Central memory CD8-positive, alpha-beta T cell (primary cell): ENCODE results near the gene PACSIN2.
"Not testable (repeated sequence)": the region's sequence is repeated elsewhere in the genome, so short reads cannot be mapped to it uniquely, and the experiment has no call there.

Experiments used
- ATAC-seq: fragments of 150-1000 bp; cut with Tn5 transposase; replicated peaks from 2 replicates; pipeline ENCODE4 v1.10.0; 2022; ENCODE audit warnings: mild to moderate bottlenecking, moderate FRiP score, moderate number of reproducible peaks; ENCODE audit not compliant: poor library complexity, severe bottlenecking; ENCODE audit errors: extremely low read depth
- DNase-seq, 2 donors: peaks; one replicate each; pipeline ENCODE4 v3.0.0; 2021; ENCODE audit warnings: low spot score in 2 of 2
- H3K27ac Mint-ChIP-seq: one replicate; pipeline ENCODE4 v1.8.0; 2022; ENCODE audit warnings: low read depth, mild to moderate bottlenecking, moderate library complexity, mixed read lengths
- H3K27me3 Mint-ChIP-seq: one replicate; pipeline ENCODE4 v1.8.0; 2022; ENCODE audit warnings: mixed read lengths
- H3K36me3 Mint-ChIP-seq: one replicate; pipeline ENCODE4 v1.8.0; 2022; ENCODE audit warnings: mild to moderate bottlenecking, moderate library complexity, mixed read lengths; ENCODE audit not compliant: insufficient read depth
- H3K4me1 Mint-ChIP-seq: one replicate; pipeline ENCODE4 v1.8.0; 2022; ENCODE audit warnings: mixed read lengths
- H3K4me3 Mint-ChIP-seq: one replicate; pipeline ENCODE4 v1.8.0; 2022; ENCODE audit warnings: mild to moderate bottlenecking, moderate library complexity, mixed read lengths
- H3K9me3 Mint-ChIP-seq: one replicate; pipeline ENCODE4 v1.8.0; 2022; ENCODE audit warnings: mixed read lengths

PACSIN2 gene

GRCh38 chr22:43007519-43008102 lies 7.3 kb downstream of the PACSIN2 start:
- ATAC-seq: no peak
- H3K27ac Mint-ChIP-seq: peak overlapping the region; percentile 84
- no peak overlapping the region for H3K4me3 Mint-ChIP-seq
- H3K9me3 Mint-ChIP-seq: no peaks in the 10 kb centered on the region
- H3K27me3 Mint-ChIP-seq: no peaks in the 10 kb centered on the region
- no peaks in the 10 kb centered on the region for H3K36me3 Mint-ChIP-seq
- DNase-seq: no peak
- peaks cover 51% of the 10 kb centered on the region for H3K4me1 Mint-ChIP-seq

DNA sequence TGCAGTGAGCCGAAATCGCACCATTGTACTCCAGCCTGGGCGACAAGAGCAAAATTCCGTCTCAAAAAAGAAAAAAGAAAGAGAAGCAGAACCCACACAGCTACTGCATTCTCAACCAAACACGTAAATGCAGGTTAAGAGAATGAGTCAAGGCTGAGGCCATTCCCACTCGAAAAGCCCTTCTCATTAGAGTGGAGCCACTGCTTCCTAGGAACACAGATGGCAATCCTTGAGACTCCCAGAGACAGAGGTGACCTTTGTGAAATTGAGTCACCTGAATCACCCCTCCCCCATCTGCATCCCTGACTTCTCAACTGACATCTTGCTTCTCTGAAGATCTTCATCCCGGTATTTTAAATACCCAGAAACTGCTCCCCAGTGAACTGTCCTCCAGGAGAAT lies 8.2 kb downstream of the PACSIN2 start:
- peaks cover 60% of the 10 kb centered on the region for H3K4me1 Mint-ChIP-seq
- no peak overlapping the region for H3K4me3 Mint-ChIP-seq
- no peaks in the 10 kb centered on the region for H3K36me3 Mint-ChIP-seq
- peak overlapping the region; percentile 84 for H3K27ac Mint-ChIP-seq
- DNase-seq (no peak), ATAC-seq (no peak)
- no peaks in the 10 kb centered on the region for H3K27me3 Mint-ChIP-seq
- H3K9me3 Mint-ChIP-seq: no peaks in the 10 kb centered on the region

- H3K4me1 Mint-ChIP-seq: peaks cover 62% of the 10 kb centered on the region
Measured at GRCh38 chr22:43006016-43006505, 8.9 kb downstream of the PACSIN2 start.

DNA sequence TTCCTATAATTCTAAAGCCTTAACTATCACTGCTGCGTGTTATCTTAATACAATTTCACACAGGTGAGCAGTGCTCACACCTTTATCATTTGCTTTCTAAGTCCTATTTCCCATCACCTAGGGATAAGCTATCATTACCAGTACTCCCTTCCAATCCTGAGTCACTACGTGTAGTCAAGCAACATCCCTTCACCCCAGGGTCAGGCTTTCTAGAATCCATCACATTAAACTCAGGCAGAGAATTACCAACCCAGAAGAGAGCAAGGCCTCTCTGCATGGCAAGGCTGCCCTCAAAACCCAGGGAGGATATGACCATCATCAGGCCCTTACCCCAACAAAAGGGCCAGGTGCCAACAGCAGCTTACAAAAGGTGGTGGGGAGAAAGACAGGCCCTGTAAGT lies 9.8 kb downstream of the PACSIN2 start:
- H3K4me3 Mint-ChIP-seq: no peak overlapping the region
- no peaks in the 10 kb centered on the region for H3K9me3 Mint-ChIP-seq
- ATAC-seq (no peak), DNase-seq (no peak)
- no peaks in the 10 kb centered on the region for H3K27me3 Mint-ChIP-seq
- peaks cover 71% of the 10 kb centered on the region for H3K4me1 Mint-ChIP-seq
- H3K36me3 Mint-ChIP-seq: no peaks in the 10 kb centered on the region
- no peak overlapping the region for H3K27ac Mint-ChIP-seq

More at GRCh38 chr22:43006016-43006505, 8.9 kb downstream of the PACSIN2 start:
- DNase-seq: no peak
- Mint-ChIP-seq H3K36me3 (no peaks in the 10 kb centered on the region), H3K27me3 (no peaks in the 10 kb centered on the region), H3K27ac (no peak overlapping the region), H3K9me3 (no peaks in the 10 kb centered on the region), H3K4me3 (no peak overlapping the region)
- no peak for ATAC-seq

GRCh38 chr22:43004362-43005035 lies 10.4 kb downstream of the PACSIN2 start:
- peaks cover 71% of the 10 kb centered on the region for H3K4me1 Mint-ChIP-seq

GRCh38 chr22:43002202-43002586 lies 12.8 kb downstream of the PACSIN2 start:
- H3K36me3 Mint-ChIP-seq: peaks cover 1% of the 10 kb centered on the region
- no peaks in the 10 kb centered on the region for H3K9me3 Mint-ChIP-seq
- peaks cover 81% of the 10 kb centered on the region for H3K4me1 Mint-ChIP-seq
- no peak overlapping the region for H3K27ac Mint-ChIP-seq
- ATAC-seq (no peak), DNase-seq (no peak)
- H3K27me3 Mint-ChIP-seq: no peaks in the 10 kb centered on the region
- no peak overlapping the region for H3K4me3 Mint-ChIP-seq

More at GRCh38 chr22:43004362-43005035, 10.4 kb downstream of the PACSIN2 start:
- ATAC-seq: peak; percentile 49
- no peak overlapping the region for H3K4me3 Mint-ChIP-seq
- no peak overlapping the region for H3K27ac Mint-ChIP-seq
- no peaks in the 10 kb centered on the region for H3K36me3 Mint-ChIP-seq
- H3K9me3 Mint-ChIP-seq: no peaks in the 10 kb centered on the region
- H3K27me3 Mint-ChIP-seq: no peaks in the 10 kb centered on the region
- DNase-seq: no peak

DNA sequence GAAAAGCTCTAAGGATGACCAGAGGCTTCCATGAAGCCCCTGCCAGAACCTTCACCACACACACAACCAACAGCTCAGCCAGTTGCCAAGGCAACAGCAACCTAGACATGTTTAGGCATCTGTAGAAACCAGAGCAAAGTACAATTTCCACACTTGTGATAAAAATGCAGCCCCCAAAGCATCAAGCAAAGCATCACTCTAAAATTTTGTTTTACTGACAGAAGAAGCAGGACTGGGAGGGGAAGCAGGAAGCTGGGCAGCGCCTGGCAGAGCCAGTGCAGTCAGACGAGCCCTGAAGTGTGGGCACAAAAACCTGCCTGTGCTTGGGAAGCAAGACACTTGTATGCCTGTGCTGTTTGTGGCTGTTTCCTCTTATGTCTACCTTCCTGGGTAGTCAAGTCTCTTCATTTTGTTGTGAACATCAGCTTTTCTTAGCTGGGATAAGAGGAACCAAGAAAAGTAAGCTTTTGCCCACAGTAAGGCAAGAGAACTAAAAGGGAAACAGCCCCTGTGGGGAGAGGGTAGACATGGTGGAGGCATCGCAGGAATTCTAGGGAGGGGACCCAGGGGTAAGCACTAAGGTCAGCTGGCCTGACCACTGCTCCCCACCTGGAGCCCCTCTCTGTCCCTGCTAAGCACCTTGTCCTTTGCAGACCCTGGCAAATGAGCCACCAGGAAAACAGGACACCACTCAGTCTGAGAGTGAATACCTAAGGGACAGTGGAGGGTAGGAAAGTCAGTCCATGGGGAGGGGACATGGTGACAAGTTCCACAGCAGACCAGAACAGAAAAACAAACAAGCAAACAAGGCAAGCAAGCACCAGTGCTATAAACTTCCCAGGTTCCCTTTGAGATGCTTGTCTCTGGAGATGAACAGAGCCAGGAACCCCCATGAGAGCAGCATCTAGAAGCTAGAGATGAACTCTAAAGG lies 13.4 kb downstream of the PACSIN2 start:
- H3K36me3 Mint-ChIP-seq: peaks cover 1% of the 10 kb centered on the region
- peak overlapping the region; percentile 29 for H3K27ac Mint-ChIP-seq
- no peaks in the 10 kb centered on the region for H3K27me3 Mint-ChIP-seq
- ATAC-seq: peak; percentile 56
- no peak for DNase-seq
- no peak overlapping the region for H3K4me3 Mint-ChIP-seq
- H3K4me1 Mint-ChIP-seq: peaks cover 75% of the 10 kb centered on the region
- H3K9me3 Mint-ChIP-seq: no peaks in the 10 kb centered on the region

DNA sequence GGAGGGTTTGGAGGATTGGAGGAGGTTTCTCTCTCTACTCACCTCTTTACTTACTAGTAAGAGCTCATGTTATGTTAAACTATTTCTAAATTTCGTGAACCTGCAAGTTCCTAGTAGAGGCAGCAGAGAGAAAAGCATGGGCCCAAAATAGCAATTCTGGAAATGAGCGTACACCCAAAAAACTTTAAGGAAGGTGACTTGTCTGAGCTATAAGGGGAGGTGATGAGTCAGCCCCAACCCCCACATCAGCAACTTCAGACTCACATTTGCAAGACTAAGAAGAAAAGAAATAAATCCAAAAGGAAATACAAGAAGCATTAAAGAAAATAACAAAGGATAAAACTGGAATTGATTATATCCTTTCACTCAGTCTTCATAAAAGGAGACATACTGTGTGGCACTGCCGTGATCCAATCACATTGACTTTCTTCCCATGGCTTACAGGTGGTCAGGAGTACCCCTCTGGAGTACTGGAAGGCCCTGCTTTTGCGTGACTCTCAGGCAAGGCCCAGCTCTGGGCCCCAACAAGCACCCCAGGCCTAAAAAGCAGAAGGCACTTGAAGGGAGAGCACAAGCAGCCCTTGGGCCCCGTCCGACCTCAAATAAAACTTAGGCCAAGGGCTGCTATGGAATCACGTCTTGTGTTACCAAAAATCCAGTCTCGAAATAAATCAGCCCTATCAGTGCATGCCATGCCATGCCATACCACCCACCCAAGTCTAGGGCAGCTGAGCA lies 14.3 kb downstream of the PACSIN2 start:
- no peak overlapping the region for H3K4me3 Mint-ChIP-seq
- peaks cover 1% of the 10 kb centered on the region for H3K36me3 Mint-ChIP-seq
- peaks cover 68% of the 10 kb centered on the region for H3K4me1 Mint-ChIP-seq
- ATAC-seq (no peak), DNase-seq (no peak)
- no peaks in the 10 kb centered on the region for H3K27me3 Mint-ChIP-seq
- peak overlapping the region; percentile 29 for H3K27ac Mint-ChIP-seq
- no peaks in the 10 kb centered on the region for H3K9me3 Mint-ChIP-seq

- no peaks in the 10 kb centered on the region for H3K9me3 Mint-ChIP-seq
- H3K27ac Mint-ChIP-seq: peak overlapping the region; percentile 1
- peaks cover 6% of the 10 kb centered on the region for H3K36me3 Mint-ChIP-seq
- ATAC-seq (no peak), DNase-seq (no peak)
- no peaks in the 10 kb centered on the region for H3K27me3 Mint-ChIP-seq
- H3K4me1 Mint-ChIP-seq: peaks cover 48% of the 10 kb centered on the region
- no peak overlapping the region for H3K4me3 Mint-ChIP-seq
Measured at GRCh38 chr22:42997582-42998090, 17.3 kb downstream of the PACSIN2 start.

- H3K4me1 Mint-ChIP-seq: peaks cover 40% of the 10 kb centered on the region
- DNase-seq: no peak
Measured at GRCh38 chr22:42996646-42997365, 18.1 kb downstream of the PACSIN2 start.

DNA sequence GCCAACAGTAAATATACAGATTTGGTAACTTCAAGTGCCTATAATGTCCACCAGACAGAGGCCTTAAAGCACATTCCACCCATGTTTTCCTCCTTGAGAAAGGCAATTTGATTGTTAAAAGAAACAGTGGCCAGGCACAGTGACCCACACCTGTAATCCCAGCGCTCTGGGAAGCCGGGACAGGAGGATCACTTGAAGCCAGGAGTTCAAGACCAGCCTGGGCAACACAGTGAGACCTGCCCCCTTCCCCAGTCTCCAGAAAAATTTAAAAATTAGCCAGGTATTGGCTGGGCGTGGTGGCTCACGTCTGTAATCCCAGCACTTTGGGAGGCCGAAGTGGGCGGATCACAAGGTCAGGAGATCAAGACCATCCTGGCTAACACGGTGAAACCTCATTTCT lies 19.3 kb downstream of the PACSIN2 start:
- not testable (repeated sequence) for H3K4me3 Mint-ChIP-seq, H3K9me3 Mint-ChIP-seq, H3K27me3 Mint-ChIP-seq, H3K36me3 Mint-ChIP-seq, H3K27ac Mint-ChIP-seq, DNase-seq, ATAC-seq
- H3K4me1 Mint-ChIP-seq: peaks cover 28% of the 10 kb centered on the region

More at GRCh38 chr22:42996646-42997365, 18.1 kb downstream of the PACSIN2 start:
- no peak overlapping the region for H3K4me3 Mint-ChIP-seq
- no peaks in the 10 kb centered on the region for H3K9me3 Mint-ChIP-seq
- H3K36me3 Mint-ChIP-seq: peaks cover 6% of the 10 kb centered on the region
- no peak overlapping the region for H3K27ac Mint-ChIP-seq
- H3K27me3 Mint-ChIP-seq: no peaks in the 10 kb centered on the region
- ATAC-seq: no peak
